B cell (primary cell): ENCODE measurements around the gene HIRA.

Experiments used
- EZH2 ChIP-seq: IDR thresholded peaks from 2 replicates; pipeline ENCODE4 v1.6.1; 2012; ENCODE audit warnings: borderline replicate concordance, low read depth, mild to moderate bottlenecking, moderate library complexity, low read length; ENCODE audit not compliant: insufficient read depth, poor library complexity, severe bottlenecking
- TF ChIP-seq, protein P1 (sequence below): fragments of 200-600 bp; IDR thresholded peaks from one replicate; pipeline ENCODE4 v1.8.0; 2022; ENCODE audit warnings: antibody characterized with exemption, mild to moderate bottlenecking

DNA sequence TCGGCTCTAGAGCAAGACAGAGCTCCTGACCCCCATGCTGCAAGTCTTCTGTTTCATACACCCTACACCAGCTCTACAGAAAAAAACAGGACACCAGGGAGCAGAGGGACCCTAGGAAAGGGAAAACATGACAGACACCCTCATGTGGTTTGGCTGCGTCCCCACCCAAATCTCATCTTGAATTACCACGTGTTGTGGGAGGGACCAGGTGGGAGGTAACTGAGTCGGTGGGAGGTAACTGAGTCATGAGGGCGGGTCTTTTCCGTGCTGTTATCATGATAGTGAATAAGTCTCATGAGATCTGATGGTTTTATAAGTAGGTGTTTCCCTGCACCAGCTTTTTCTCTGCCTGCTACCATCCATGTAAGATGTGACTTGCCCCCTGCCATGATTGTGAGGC, 22.6 kb upstream of the HIRA start:
- TF ChIP-seq, protein P1, sequence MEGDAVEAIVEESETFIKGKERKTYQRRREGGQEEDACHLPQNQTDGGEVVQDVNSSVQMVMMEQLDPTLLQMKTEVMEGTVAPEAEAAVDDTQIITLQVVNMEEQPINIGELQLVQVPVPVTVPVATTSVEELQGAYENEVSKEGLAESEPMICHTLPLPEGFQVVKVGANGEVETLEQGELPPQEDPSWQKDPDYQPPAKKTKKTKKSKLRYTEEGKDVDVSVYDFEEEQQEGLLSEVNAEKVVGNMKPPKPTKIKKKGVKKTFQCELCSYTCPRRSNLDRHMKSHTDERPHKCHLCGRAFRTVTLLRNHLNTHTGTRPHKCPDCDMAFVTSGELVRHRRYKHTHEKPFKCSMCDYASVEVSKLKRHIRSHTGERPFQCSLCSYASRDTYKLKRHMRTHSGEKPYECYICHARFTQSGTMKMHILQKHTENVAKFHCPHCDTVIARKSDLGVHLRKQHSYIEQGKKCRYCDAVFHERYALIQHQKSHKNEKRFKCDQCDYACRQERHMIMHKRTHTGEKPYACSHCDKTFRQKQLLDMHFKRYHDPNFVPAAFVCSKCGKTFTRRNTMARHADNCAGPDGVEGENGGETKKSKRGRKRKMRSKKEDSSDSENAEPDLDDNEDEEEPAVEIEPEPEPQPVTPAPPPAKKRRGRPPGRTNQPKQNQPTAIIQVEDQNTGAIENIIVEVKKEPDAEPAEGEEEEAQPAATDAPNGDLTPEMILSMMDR = no peak
- TF ChIP-seq EZH2 = no peak
